GM12878 (cell line): ENCODE data around the gene RAB4B. TPM values are rescaled to one million over a fixed set of nuclear protein-coding genes. Genes with fewer than 3 reads are reported as not detected.

Experiments used
- CEBPB ChIP-seq, 2 experiments: fragments of 150-350 bp in 1 of 2; IDR thresholded peaks; 2 replicates each; pipeline ENCODE4 v1.6.1; 2012 to 2014; ENCODE audit warnings: low read depth in 2 of 2, low read length in 2 of 2, borderline replicate concordance in 1 of 2, inconsistent platforms in 1 of 2
- ETV6 ChIP-seq, 2 experiments: fragments of 450-650 bp in 1 of 2; IDR thresholded peaks in 1 of 2; conservative IDR thresholded peaks in 1 of 2; 2 replicates each; pipeline ENCODE4 v1.6.1; 2014; ENCODE audit warnings: antibody characterized with exemption in 1 of 2, borderline replicate concordance in 1 of 2, low read depth in 1 of 2, mild to moderate bottlenecking in 1 of 2, moderate library complexity in 1 of 2
- HDAC6 ChIP-seq: fragments of 200-600 bp; sonication (generic); IDR thresholded peaks from one replicate; pipeline ENCODE4 v1.8.0; 2017; ENCODE audit warnings: antibody characterized with exemption; ENCODE audit not compliant: unreplicated experiment
- IRF4 ChIP-seq: IDR thresholded peaks from 2 replicates; pipeline ENCODE4 v1.6.1; 2011; ENCODE audit warnings: low read depth, low read length
- MAX ChIP-seq: IDR thresholded peaks from 2 replicates; pipeline ENCODE4 v1.6.1; 2012; ENCODE audit warnings: low read depth, low read length, improper control_type of control experiment
- POU2F2 ChIP-seq: IDR thresholded peaks from 3 replicates; pipeline ENCODE4 v1.6.1; 2011; ENCODE audit warnings: low read depth, mild to moderate bottlenecking, low read length, borderline replicate concordance
- RBBP5 ChIP-seq: fragments of 200-600 bp; sonication (generic); conservative IDR thresholded peaks from 2 replicates; pipeline ENCODE4 v1.6.1; 2016
- SIX5 ChIP-seq: IDR thresholded peaks from 2 replicates; pipeline ENCODE4 v1.6.1; 2011; ENCODE audit warnings: mild to moderate bottlenecking, low read depth, low read length, moderate library complexity; ENCODE audit not compliant: severe bottlenecking
- SMAD1 ChIP-seq: fragments of 450-650 bp; IDR thresholded peaks from 2 replicates; pipeline ENCODE4 v1.6.1; 2018; ENCODE audit warnings: mild to moderate bottlenecking, low read depth; ENCODE audit not compliant: partially characterized antibody
- SMC3 ChIP-seq: IDR thresholded peaks from 2 replicates; pipeline ENCODE4 v1.6.1; 2011; ENCODE audit warnings: low read length, improper control_type of control experiment, borderline replicate concordance
- SRF ChIP-seq, 2 experiments: IDR thresholded peaks; 2 replicates each; pipeline ENCODE4 v1.6.1; 2011; ENCODE audit warnings: low read depth in 2 of 2, low read length in 2 of 2, mild to moderate bottlenecking in 1 of 2, moderate library complexity in 1 of 2
- polyA plus RNA-seq, 11 experiments: library from polyadenylated mRNA; depleted of rRNA in 4 of 11; unstranded in 6 of 11; stranded (reverse) in 5 of 11; fragments of >200 nt; fragmentation: Nextera tagmentation in 4 of 11; fragmentation: Illumina TruSeq in 1 of 11; extraction: Ambion mirVana in 4 of 11; extraction: Trizol in 1 of 11; gene quantifications; 1 replicate in 1 of 11; 2 replicates in 10 of 11; pipeline versions ENCODE4 v1.2.1 to v1.2.3, GENCODE V29; 2011 to 2016; ENCODE audit warnings: inconsistent platforms in 2 of 11, missing spikeins in 2 of 11, low read depth in 1 of 11
- total RNA-seq, 4 experiments: library from RNA; depleted of rRNA in 3 of 4; stranded (reverse); fragments of >200 nt in 3 of 4; fragmentation: Illumina TruSeq in 1 of 4; extraction: Trizol in 1 of 4; gene quantifications; 2 replicates each; pipeline versions ENCODE4 v1.2.1 to v1.2.3, GENCODE V29; 2013 to 2021
- TF ChIP-seq, protein P1 (sequence below): IDR thresholded peaks from 2 replicates; pipeline ENCODE4 v1.6.1; 2011; ENCODE audit warnings: borderline replicate concordance, low read depth, mild to moderate bottlenecking, moderate library complexity, mixed read lengths, low read length; ENCODE audit not compliant: insufficient read depth; ENCODE audit errors: extremely low read length
- TF ChIP-seq, protein P2 (sequence below): IDR thresholded peaks from 2 replicates; pipeline ENCODE4 v1.6.1; 2011; ENCODE audit warnings: low read depth, mild to moderate bottlenecking, low read length, moderate library complexity, borderline replicate concordance; ENCODE audit errors: extremely low read depth

The RAB4B gene
- total and polyA plus RNA-seq, 10 of the 15 experiments (the other 5 are each of a cell fraction or from before 2014, with no cell fraction given) = 0.60 to 51.5 (median 27.7) TPM

DNA sequence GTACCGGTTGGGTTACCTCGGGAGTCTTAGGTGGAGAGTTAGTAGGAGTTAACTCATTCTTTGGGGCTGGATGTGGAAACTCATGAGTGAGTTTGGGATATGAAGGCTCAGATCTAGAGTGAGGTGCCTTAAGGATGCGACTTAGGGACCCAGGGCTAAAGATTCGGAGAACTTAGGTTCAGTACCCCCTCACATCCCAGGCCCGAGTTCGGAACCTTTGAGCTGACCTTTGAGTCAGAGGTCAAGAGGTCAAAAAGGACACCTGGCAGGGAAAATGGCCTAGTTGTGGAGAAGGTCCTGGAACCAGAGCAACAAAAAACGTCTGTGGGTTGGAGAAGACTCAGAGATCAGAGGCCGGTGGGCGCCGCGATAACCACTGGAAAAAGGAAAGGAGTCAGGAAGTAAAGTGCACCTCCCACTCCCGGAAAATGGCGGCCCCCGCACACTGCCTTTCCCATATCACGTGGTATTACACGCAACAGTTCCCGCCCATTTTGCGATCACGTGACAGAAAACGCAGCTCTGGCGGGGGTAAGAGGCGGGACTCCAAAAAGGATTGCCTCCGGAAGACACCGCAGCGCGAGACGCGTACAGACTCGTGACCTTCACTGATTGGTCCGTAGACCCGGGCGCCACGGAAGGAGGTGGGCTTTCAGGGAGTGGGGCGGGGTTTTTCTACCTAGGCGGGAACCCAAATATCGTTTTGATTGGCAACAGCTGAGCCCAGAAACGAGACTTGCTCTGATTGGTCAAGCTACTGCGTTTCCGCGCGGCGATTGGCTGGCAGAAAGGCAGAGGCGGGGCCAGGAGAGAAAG, 27.8 kb upstream of the RAB4B start, which contains the start of gene ACTMAP (continued):
- TF ChIP-seq POU2F2 = no peak; the same call in 2 of the 3 replicates
- TF ChIP-seq SIX5 = no peak
- no peak for TF ChIP-seq SMC3
- 0 out of 4 replicates have a peak, but pooled peaks of 1 of the 2 experiments have one; percentile 40 for TF ChIP-seq SRF (IDR thresholded peaks at IDR 0.05; ENCODE audit: low read depth in 2 of 2, low read length in 2 of 2)
- TF ChIP-seq, protein P1, sequence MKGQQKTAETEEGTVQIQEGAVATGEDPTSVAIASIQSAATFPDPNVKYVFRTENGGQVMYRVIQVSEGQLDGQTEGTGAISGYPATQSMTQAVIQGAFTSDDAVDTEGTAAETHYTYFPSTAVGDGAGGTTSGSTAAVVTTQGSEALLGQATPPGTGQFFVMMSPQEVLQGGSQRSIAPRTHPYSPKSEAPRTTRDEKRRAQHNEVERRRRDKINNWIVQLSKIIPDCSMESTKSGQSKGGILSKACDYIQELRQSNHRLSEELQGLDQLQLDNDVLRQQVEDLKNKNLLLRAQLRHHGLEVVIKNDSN = peak; percentile 94
- peak in 1 of 2 experiments; percentile 71; a peak in 1 of 4 replicates for TF ChIP-seq CEBPB (IDR thresholded peaks at IDR 0.05; ENCODE audit: borderline replicate concordance in 1 of 2, low read depth in 2 of 2, low read length in 2 of 2)
- TF ChIP-seq RBBP5 = no peak
- TF ChIP-seq HDAC6 = no peak
- TF ChIP-seq IRF4 = no peak
- TF ChIP-seq, protein P2, sequence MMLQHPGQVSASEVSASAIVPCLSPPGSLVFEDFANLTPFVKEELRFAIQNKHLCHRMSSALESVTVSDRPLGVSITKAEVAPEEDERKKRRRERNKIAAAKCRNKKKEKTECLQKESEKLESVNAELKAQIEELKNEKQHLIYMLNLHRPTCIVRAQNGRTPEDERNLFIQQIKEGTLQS = peak; percentile 82; the same call in 1 of the 2 replicates
- TF ChIP-seq ETV6 (conservative IDR thresholded peaks at IDR 0.05 in 1 of 2, IDR thresholded peaks at IDR 0.05 in 1 of 2; ENCODE audit: borderline replicate concordance in 1 of 2, low read depth in 1 of 2) = no peak
- TF ChIP-seq SMAD1 = peak; percentile 76
- peak; percentile 47; the same call in 1 of the 2 replicates for TF ChIP-seq MAX
